NT2/D1 (cell line): ENCODE data around the gene NDUFA8.

Experiments
- DNase-seq: peaks from one replicate; pipeline ENCODE4 v3.0.0-alpha.2; 2011; ENCODE audit warnings: low read depth, low spot score
- H3K27me3 ChIP-seq: 2 replicates; pipeline ENCODE4 v1.6.0; 2011; ENCODE audit warnings: mild to moderate bottlenecking; ENCODE audit not compliant: insufficient read length, insufficient read depth
- H3K36me3 ChIP-seq: 2 replicates; pipeline ENCODE4 v1.6.1; 2011; ENCODE audit warnings: mild to moderate bottlenecking, low read length, mixed read lengths; ENCODE audit not compliant: insufficient read depth, insufficient read length
- H3K4me1 ChIP-seq: 2 replicates; pipeline ENCODE4 v1.5.1; 2011; ENCODE audit not compliant: insufficient read depth, insufficient read length
- H3K4me3 ChIP-seq: 2 replicates; pipeline ENCODE4 v1.5.1; 2011; ENCODE audit warnings: low read depth; ENCODE audit not compliant: insufficient read length
- H3K9ac ChIP-seq: 2 replicates; pipeline ENCODE4 v1.6.0; 2011; ENCODE audit warnings: low read depth; ENCODE audit not compliant: insufficient read length
- H3K9me3 ChIP-seq: 2 replicates; pipeline ENCODE4 v1.5.1; 2011; ENCODE audit warnings: mild to moderate bottlenecking, low read length; ENCODE audit not compliant: insufficient read depth
- SUZ12 ChIP-seq: IDR thresholded peaks from 2 replicates; pipeline ENCODE4 v1.6.1; 2011; ENCODE audit not compliant: insufficient read length, insufficient read depth; ENCODE audit errors: extremely low read depth
- YY1 ChIP-seq: IDR thresholded peaks from 2 replicates; pipeline ENCODE4 v1.6.1; 2011; ENCODE audit not compliant: insufficient read length, insufficient read depth
- ZNF274 ChIP-seq: IDR thresholded peaks from 2 replicates; pipeline ENCODE4 v1.6.1; 2011; ENCODE audit warnings: mild to moderate bottlenecking, low read depth, low read length

The NDUFA8 gene

GRCh38 chr9:122159026-122159924, at the start of gene NDUFA8, which contains the start of gene MORN5:
NDUFA8 (minus strand) TSS chr9:122159779; CDS start chr9:122159677, 102 bp downstream.
MORN5 (plus strand) TSS chr9:122159908; CDS start chr9:122159973, 65 bp downstream.
- Histone ChIP-seq H3K9me3 (peaks cover 12% of the 10 kb centered on the region), H3K4me1 (no peaks in the 10 kb centered on the region), H3K36me3 (peaks cover 3% of the 10 kb centered on the region), H3K4me3 (peak within 1 kb of the TSS; percentile 99), H3K9ac (peak within 1 kb of the TSS; percentile 98), H3K27me3 (no peaks in the 10 kb centered on the region)
- peak; percentile 98 for DNase-seq
- TF ChIP-seq SUZ12 (no peak), ZNF274 (no peak), YY1 (no peak)

DNA sequence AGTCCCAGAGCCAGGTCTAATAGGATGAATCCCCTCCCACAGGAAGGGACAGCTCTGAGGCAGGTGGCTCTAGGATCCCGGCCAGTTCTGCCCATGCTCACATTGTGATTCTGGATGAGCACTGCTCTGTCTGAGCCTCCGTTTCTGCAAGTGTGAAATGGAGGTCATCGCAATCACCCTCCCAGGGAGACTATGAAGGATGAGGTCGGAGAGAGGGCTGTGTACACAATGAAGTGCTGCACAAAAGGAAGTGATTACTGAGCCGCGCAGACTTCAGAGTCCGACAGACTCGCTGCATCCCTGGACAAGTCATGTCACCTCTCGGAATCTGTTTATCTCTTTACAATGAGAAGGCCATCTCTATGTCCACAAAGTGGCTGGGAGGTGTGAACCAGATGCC, 47.5 kb upstream of the NDUFA8 start:
- no peak for DNase-seq
- H3K36me3 ChIP-seq: no peaks in the 10 kb centered on the region
- TF ChIP-seq ZNF274 (no peak), YY1 (no peak), SUZ12 (no peak)
- peaks cover 15% of the 10 kb centered on the region for H3K4me1 ChIP-seq
- no peak overlapping the region for H3K9ac ChIP-seq
- no peak overlapping the region for H3K4me3 ChIP-seq
- H3K27me3 ChIP-seq: peaks cover 9% of the 10 kb centered on the region
- no peaks in the 10 kb centered on the region for H3K9me3 ChIP-seq

GRCh38 chr9:122206118-122207046, 46.8 kb upstream of the NDUFA8 start:
- Histone ChIP-seq H3K4me1 (peaks cover 18% of the 10 kb centered on the region), H3K36me3 (no peaks in the 10 kb centered on the region), H3K27me3 (peaks cover 1% of the 10 kb centered on the region), H3K9me3 (no peaks in the 10 kb centered on the region), H3K9ac (no peak overlapping the region), H3K4me3 (no peak overlapping the region)
- DNase-seq: no peak
- TF ChIP-seq ZNF274 (no peak), YY1 (no peak), SUZ12 (no peak)

GRCh38 chr9:122205176-122205575, 45.6 kb upstream of the NDUFA8 start:
- H3K4me3 ChIP-seq: no peak overlapping the region
- DNase-seq: no peak
- no peak overlapping the region for H3K9ac ChIP-seq
- H3K4me1 ChIP-seq: peaks cover 21% of the 10 kb centered on the region
- H3K36me3 ChIP-seq: no peaks in the 10 kb centered on the region
- no peaks in the 10 kb centered on the region for H3K27me3 ChIP-seq
- TF ChIP-seq ZNF274 (no peak), YY1 (no peak), SUZ12 (no peak)
- no peaks in the 10 kb centered on the region for H3K9me3 ChIP-seq

DNA sequence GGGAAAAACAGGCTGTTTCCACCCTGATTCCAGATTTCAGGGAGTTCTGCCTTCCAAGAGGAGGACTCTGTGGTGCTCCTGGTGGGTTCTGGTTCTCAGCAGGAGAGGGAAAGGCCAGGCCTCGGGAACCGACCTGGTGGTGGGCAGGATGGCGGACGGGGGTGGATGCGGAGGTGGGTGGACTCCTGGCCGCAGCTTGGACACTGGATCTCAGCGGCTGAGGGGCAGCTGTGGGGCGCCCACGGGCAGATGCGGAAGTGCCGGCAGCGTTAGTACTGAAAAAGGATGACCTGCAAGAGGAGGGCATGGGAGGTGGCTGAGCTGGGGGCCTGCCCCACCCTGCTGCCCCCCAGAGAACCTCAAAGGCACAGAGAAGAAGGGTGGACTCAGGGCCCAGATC, 44.9 kb upstream of the NDUFA8 start:
- H3K27me3 ChIP-seq: no peaks in the 10 kb centered on the region
- TF ChIP-seq SUZ12 (no peak), YY1 (no peak)
- H3K36me3 ChIP-seq: no peaks in the 10 kb centered on the region
- no peaks in the 10 kb centered on the region for H3K9me3 ChIP-seq
- no peak overlapping the region for H3K4me3 ChIP-seq
- DNase-seq: no peak
- H3K4me1 ChIP-seq: peaks cover 21% of the 10 kb centered on the region
- H3K9ac ChIP-seq: no peak overlapping the region

- no peak for DNase-seq
- no peak for TF ChIP-seq YY1
- no peak for TF ChIP-seq ZNF274
- no peak for TF ChIP-seq SUZ12
- H3K27me3 ChIP-seq: no peaks in the 10 kb centered on the region
- no peaks in the 10 kb centered on the region for H3K9me3 ChIP-seq
- peaks cover 21% of the 10 kb centered on the region for H3K4me1 ChIP-seq
- H3K4me3 ChIP-seq: no peak overlapping the region
- H3K36me3 ChIP-seq: no peaks in the 10 kb centered on the region
- no peak overlapping the region for H3K9ac ChIP-seq
Measured at GRCh38 chr9:122204055-122204454, 44.5 kb upstream of the NDUFA8 start.

GRCh38 chr9:122202111-122202510, 42.5 kb upstream of the NDUFA8 start:
- Histone ChIP-seq H3K27me3 (no peaks in the 10 kb centered on the region), H3K4me3 (no peak overlapping the region), H3K9me3 (peaks cover 5% of the 10 kb centered on the region; the same call in 1 of the 2 replicates), H3K4me1 (peaks cover 18% of the 10 kb centered on the region), H3K36me3 (no peaks in the 10 kb centered on the region), H3K9ac (no peak overlapping the region)
- DNase-seq: no peak
- no peak for TF ChIP-seq YY1
- no peak for TF ChIP-seq ZNF274
- no peak for TF ChIP-seq SUZ12
